Ammon's horn (tissue), 1 donor: ENCODE results near the gene TTLL11.
A peak's percentile ranks its signal among the peaks of the same experiment; 100 is the strongest.

Experiments
- DNase-seq: peaks from one replicate; pipeline ENCODE4 v3.0.0-alpha.2; 2016; ENCODE audit warnings: low spot score

The TTLL11 gene

GRCh38 chr9:122092611-122093506, at the start of gene TTLL11:
Gene TTLL11, minus strand, starts transcription at chr9:122093308. Its CDS starts 160 bp downstream, at chr9:122093148.
- peak; percentile 98 for DNase-seq

GRCh38 chr9:122141671-122142070, 48.6 kb upstream of the TTLL11 start:
- DNase-seq = no peak

GRCh38 chr9:122140368-122141193, 47.5 kb upstream of the TTLL11 start:
- no peak for DNase-seq

- DNase-seq = no peak
Measured at GRCh38 chr9:122138560-122139268, 45.6 kb upstream of the TTLL11 start.

- DNase-seq = no peak
Measured at GRCh38 chr9:122135529-122135859, 42.4 kb upstream of the TTLL11 start.

- DNase-seq = no peak
Measured at GRCh38 chr9:122134822-122135528, 41.9 kb upstream of the TTLL11 start.

- no peak for DNase-seq
Measured at GRCh38 chr9:122133984-122134535, 41.0 kb upstream of the TTLL11 start.

GRCh38 chr9:122133263-122133983, 40.3 kb upstream of the TTLL11 start:
- no peak for DNase-seq

GRCh38 chr9:122132539-122132938, 39.4 kb upstream of the TTLL11 start:
- DNase-seq = no peak

GRCh38 chr9:122131401-122132001, 38.4 kb upstream of the TTLL11 start:
- DNase-seq = peak; percentile 45

GRCh38 chr9:122130837-122131236, 37.7 kb upstream of the TTLL11 start:
- no peak for DNase-seq

GRCh38 chr9:122129969-122130368, 36.9 kb upstream of the TTLL11 start:
- DNase-seq = no peak

- DNase-seq = no peak
Measured at GRCh38 chr9:122128969-122129343, 35.8 kb upstream of the TTLL11 start.

- DNase-seq = no peak
Measured at GRCh38 chr9:122128007-122128968, 35.2 kb upstream of the TTLL11 start.

GRCh38 chr9:122127396-122127798, 34.3 kb upstream of the TTLL11 start:
- peak; percentile 80 for DNase-seq

- no peak for DNase-seq
Measured at GRCh38 chr9:122126331-122127261, 33.5 kb upstream of the TTLL11 start.

- DNase-seq = no peak
Measured at GRCh38 chr9:122125509-122126330, 32.6 kb upstream of the TTLL11 start.
